CD4-positive, alpha-beta T cell treated with Interferon alpha-2 for 1 hour (primary cell): ENCODE results near the gene OR56B4.
"Not testable (repeated sequence)": the region's sequence is repeated elsewhere in the genome, so short reads cannot be mapped to it uniquely, and the experiment has no call there.

ENCODE experiments used
- DNase-seq, 2 donors: peaks; one replicate each; pipeline ENCODE4 v3.0.0-alpha.2; 2020 to 2022

OR56B4 gene

GRCh38 chr11:6107384-6107783, at the start of gene OR56B4:
TSS of gene OR56B4 (plus strand) at chr11:6107684. CDS start at chr11:6107779, 95 bp downstream.
- DNase-seq: not testable (repeated sequence)

- no peak for DNase-seq
Observed at GRCh38 chr11:6061475-6061874, 46.0 kb upstream of the OR56B4 start.

GRCh38 chr11:6062691-6063358, 44.7 kb upstream of the OR56B4 start:
- no peak for DNase-seq

- DNase-seq: no peak
Observed at GRCh38 chr11:6067502-6067901, 40.0 kb upstream of the OR56B4 start.

- DNase-seq: not testable (repeated sequence)
Observed at GRCh38 chr11:6076443-6076842, 31.0 kb upstream of the OR56B4 start.

- DNase-seq: no peak
Observed at GRCh38 chr11:6077723-6078122, 29.8 kb upstream of the OR56B4 start.

- DNase-seq: no peak
Observed at GRCh38 chr11:6079463-6079862, 28.0 kb upstream of the OR56B4 start.

GRCh38 chr11:6083129-6083528, 24.4 kb upstream of the OR56B4 start:
- no peak for DNase-seq

GRCh38 chr11:6084587-6084986, 22.9 kb upstream of the OR56B4 start:
- no peak for DNase-seq

GRCh38 chr11:6094186-6094585, 13.3 kb upstream of the OR56B4 start:
- no peak for DNase-seq

GRCh38 chr11:6095798-6096197, 11.7 kb upstream of the OR56B4 start:
- DNase-seq: no peak

- DNase-seq: no peak
Observed at GRCh38 chr11:6096417-6096816, 11.1 kb upstream of the OR56B4 start.

- no peak for DNase-seq
Observed at GRCh38 chr11:6099577-6099976, 7.9 kb upstream of the OR56B4 start.

GRCh38 chr11:6110011-6110410, 2.5 kb downstream of the OR56B4 start:
- no peak for DNase-seq

- no peak for DNase-seq
Observed at GRCh38 chr11:6111673-6112072, 4.2 kb downstream of the OR56B4 start.

- DNase-seq: no peak
Observed at GRCh38 chr11:6116638-6117037, 9.2 kb downstream of the OR56B4 start.

GRCh38 chr11:6124245-6124644, 16.8 kb downstream of the OR56B4 start:
- no peak for DNase-seq

GRCh38 chr11:6127881-6128280, 20.4 kb downstream of the OR56B4 start:
- no peak for DNase-seq

- DNase-seq: no peak
Observed at GRCh38 chr11:6129011-6129410, 21.5 kb downstream of the OR56B4 start.

GRCh38 chr11:6129635-6130034, 22.2 kb downstream of the OR56B4 start:
- DNase-seq: no peak

- no peak for DNase-seq
Observed at GRCh38 chr11:6132431-6132830, 24.9 kb downstream of the OR56B4 start.

GRCh38 chr11:6135936-6136335, 28.5 kb downstream of the OR56B4 start:
- not testable (repeated sequence) for DNase-seq

GRCh38 chr11:6142936-6143335, 35.5 kb downstream of the OR56B4 start:
- DNase-seq: no peak

- not testable (repeated sequence) for DNase-seq
Observed at GRCh38 chr11:6143737-6144136, 36.3 kb downstream of the OR56B4 start.

GRCh38 chr11:6151117-6151516, 43.6 kb downstream of the OR56B4 start:
- no peak for DNase-seq
